Heart left ventricle (tissue), 13 donors: ENCODE measurements around the gene DUSP16.

Experiments
- CTCF ChIP-seq, 12 donors: fragments of 200-600 bp; sonication (generic) in 4 of 12; IDR thresholded peaks; one replicate each; pipeline versions ENCODE4 v1.5.0 to v1.8.0; 2018 to 2022; ENCODE audit warnings: antibody characterized with exemption in 12 of 12, mild to moderate bottlenecking in 5 of 12
- POLR2A ChIP-seq, 2 donors: fragments of 450-650 bp; IDR thresholded peaks; one replicate each; pipeline ENCODE4 v1.6.1; 2017; ENCODE audit warnings: antibody characterized with exemption in 2 of 2, mild to moderate bottlenecking in 2 of 2, moderate library complexity in 2 of 2
- donor health status: ischemic (EF 13 %, LVEDD 7.1; RV severe dilation, severe dysfunction).
- donor health status: DM: no; HTN: yes; CAD: no.
- donor health status: DM: no; HTN: no; CAD: no.
- donor health status: ischemic (EF 25% LVEDD 6.9; RV normal size, moderate dysfunction).
- donor health status: ischemic (EF 25% LVEDD 5.7; RV mildly dilated, moderate dysfunction).
- donor health status: ischemic (EF 35%, LVEDD 5.7; RV mildly dilated, moderate dysfunction).
- donor health status: nonischemic (EF 11% LVEDD 7.7; RV severe dilation, severe dysfunction).
- donor health status: DM: yes; HTN: yes; CAD: no.
- donor health status: PGD.
- donor health status: ischemic (EF 29% LVEDD 5.4; RV normal size, mild dysfunction).
- donor health status: nonischemic (EF 23%, LVEDD 6.1; RV moderate dilation, normal function).

DNA sequence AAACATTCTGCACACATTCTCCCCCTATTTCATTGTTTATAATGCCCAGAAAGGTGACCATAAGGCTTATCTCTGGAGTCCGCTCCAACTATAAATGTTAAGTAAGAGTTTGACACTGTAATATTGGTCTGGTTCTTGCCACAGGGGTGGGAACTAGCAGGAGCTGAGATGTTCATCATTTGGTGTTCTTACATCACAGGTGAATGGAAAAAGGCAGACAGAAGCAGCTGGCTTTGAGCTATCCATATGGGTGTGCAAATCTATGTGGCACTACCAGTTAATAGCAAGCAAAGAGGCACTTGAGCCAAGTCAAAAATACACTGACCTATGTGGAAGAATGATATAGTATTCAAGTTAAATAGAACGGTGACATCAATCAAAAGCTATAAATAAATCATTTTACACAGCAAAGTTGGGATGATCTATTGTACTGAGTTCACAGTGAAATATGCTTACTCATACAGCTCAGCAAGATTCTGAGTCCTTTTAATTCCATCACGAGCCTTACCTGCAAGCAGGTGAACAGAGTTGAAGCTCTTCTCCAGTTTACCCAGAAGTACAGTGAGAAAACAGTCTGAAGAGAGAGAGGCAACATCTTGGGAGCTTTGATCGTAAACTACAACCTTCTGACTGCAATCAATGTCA is 43.2 kb downstream of the DUSP16 start:
- no peak for TF ChIP-seq CTCF (IDR thresholded peaks at IDR 0.05)
- TF ChIP-seq POLR2A (IDR thresholded peaks at IDR 0.05): no peak
